CD4-positive, alpha-beta T cell treated with Interleukin-2 at 100 ng/mL for 4 hours (primary cell): ENCODE measurements around the gene DISP2.

Source experiments
- DNase-seq: peaks from one replicate; pipeline ENCODE4 v3.0.0-alpha.2; 2020; ENCODE audit warnings: low spot score

Gene DISP2

DNA sequence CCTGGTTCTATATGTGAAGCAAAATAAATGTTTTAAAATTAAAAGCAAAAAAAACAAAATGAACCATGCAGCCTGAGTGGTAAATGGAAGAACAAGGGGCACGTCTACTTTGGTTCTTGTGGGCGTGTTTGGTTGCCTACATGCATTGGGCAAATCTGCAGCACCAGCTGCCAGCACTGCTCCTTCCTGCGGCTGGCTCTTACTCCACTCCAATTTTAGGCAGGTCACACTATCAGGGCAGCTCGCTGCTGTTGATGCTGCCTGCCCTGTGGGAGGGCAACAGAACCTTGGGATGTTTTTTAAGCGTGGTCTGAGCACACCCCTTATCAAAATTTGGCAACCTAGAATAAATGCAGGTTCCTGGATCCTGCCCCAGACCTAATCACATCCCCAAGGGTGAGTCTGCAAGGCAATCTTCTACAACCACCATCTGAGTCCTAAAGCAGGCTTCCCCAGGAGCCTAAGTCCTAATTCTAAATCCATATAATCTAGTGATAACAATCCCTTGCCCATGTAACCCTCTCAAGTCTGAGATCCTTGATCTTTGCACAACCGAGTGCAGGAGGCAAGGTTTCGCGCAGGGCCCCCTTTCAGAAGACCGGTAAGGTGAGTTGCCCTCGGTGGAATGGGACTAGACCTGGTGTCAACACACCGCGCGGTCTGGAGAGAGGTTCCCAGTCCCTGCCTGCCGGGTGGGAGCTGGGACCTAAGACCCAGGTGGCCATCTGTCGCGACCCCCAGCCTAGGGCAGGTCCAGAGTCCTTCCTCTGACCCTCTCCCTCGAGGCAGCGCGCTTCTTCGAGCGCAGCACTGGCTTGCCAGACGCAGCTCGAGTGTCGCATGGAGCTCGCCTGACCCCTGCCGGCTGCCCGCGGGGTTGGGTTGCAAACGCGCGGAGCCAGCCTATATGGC is 63.5 kb downstream of the DISP2 start:
- peak; percentile 77 for DNase-seq

- DNase-seq, result no peak
Measured at GRCh38 chr15:40424483-40425115, 66.6 kb downstream of the DISP2 start.

GRCh38 chr15:40425681-40426080 is 67.7 kb downstream of the DISP2 start:
- DNase-seq, result no peak

GRCh38 chr15:40427188-40427587 is 69.2 kb downstream of the DISP2 start:
- no peak for DNase-seq

DNA sequence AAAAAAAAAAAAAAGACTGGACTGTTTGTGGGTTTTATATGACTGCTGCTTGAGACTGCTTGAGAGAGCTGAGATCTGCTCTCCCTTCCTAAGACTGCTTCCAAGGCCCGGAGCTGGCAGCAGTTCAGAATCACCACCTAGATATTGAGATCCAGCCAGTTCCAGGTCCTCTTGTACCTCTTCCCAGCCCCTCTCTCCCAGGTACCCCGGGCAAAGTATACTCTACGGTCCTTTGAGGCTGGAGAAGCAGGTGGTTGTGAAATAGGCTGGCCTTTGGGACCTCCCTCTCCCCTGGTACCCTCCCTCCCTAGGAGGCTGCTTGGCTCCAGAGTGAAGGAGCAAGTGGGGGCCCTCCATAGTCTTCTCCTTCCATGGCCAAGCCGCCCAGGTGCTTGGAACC is 70.2 kb downstream of the DISP2 start:
- no peak for DNase-seq
